Common myeloid progenitor, CD34-positive (primary cell): Measurements from ENCODE around the gene TBXA2R.
"Not testable (repeated sequence)": the region's sequence is repeated elsewhere in the genome, so short reads cannot be mapped to it uniquely, and the experiment has no call there.

Source experiments
- CTCF ChIA-PET: fragments of 350-600 bp; sonication (Branson Sonifier 250); formaldehyde crosslinking; loops from one replicate; lab custom pipeline; 2021; ENCODE audit warnings: antibody characterized with exemption; lab: Charles Lee
- POLR2A ChIA-PET: fragments of 350-600 bp; sonication (Branson Sonifier 250); formaldehyde crosslinking; loops from one replicate; lab custom pipeline; 2021; ENCODE audit warnings: antibody characterized with exemption; lab: Charles Lee
- DNase-seq, 3 donors: peaks; one replicate each; pipeline versions ENCODE4 v3.0.0 to v3.0.0-alpha.2; 2013
- H3K27ac ChIP-seq, 2 experiments: 1 replicate in 1 of 2; 2 replicates in 1 of 2; pipeline ENCODE4 v1.7.0; 2013; ENCODE audit warnings: inconsistent platforms in 2 of 2, low read length in 2 of 2, mild to moderate bottlenecking in 2 of 2, low read depth in 1 of 2, moderate library complexity in 1 of 2; ENCODE audit not compliant: severe bottlenecking in 2 of 2, insufficient read depth in 1 of 2, poor library complexity in 1 of 2
- H3K27me3 ChIP-seq, 5 experiments: replicated peaks in 2 of 5; 1 replicate in 3 of 5; 2 replicates in 2 of 5; pipeline versions ENCODE4 v1.6.1 to v1.7.0; 2013; ENCODE audit warnings: low read length in 4 of 5, mild to moderate bottlenecking in 2 of 5, moderate library complexity in 2 of 5, inconsistent platforms in 1 of 5; ENCODE audit not compliant: insufficient read depth in 5 of 5, control insufficient read depth in 4 of 5
- H3K36me3 ChIP-seq, 4 experiments: 1 replicate in 2 of 4; 2 replicates in 2 of 4; pipeline versions ENCODE4 v1.6.1 to v1.7.0; 2013; ENCODE audit warnings: low read length in 3 of 4, control low read depth in 1 of 4, mild to moderate bottlenecking in 1 of 4; ENCODE audit not compliant: control insufficient read depth in 4 of 4, insufficient read depth in 4 of 4
- H3K4me1 ChIP-seq, 4 experiments: 1 replicate in 3 of 4; 2 replicates in 1 of 4; pipeline versions ENCODE4 v1.6.1 to v1.7.1; 2013; ENCODE audit warnings: low read length in 3 of 4, mild to moderate bottlenecking in 3 of 4, control low read depth in 1 of 4, inconsistent platforms in 1 of 4, moderate library complexity in 1 of 4; ENCODE audit not compliant: control insufficient read depth in 4 of 4, insufficient read depth in 4 of 4; ENCODE audit errors: control extremely low read depth in 1 of 4
- H3K4me3 ChIP-seq, 7 experiments: 1 replicate in 4 of 7; 2 replicates in 3 of 7; pipeline versions ENCODE4 v1.5.1 to v1.7.0; 2013; ENCODE audit warnings: mild to moderate bottlenecking in 7 of 7, low read length in 6 of 7, moderate library complexity in 6 of 7, inconsistent platforms in 2 of 7, low read depth in 2 of 7, control low read depth in 1 of 7; ENCODE audit not compliant: insufficient read depth in 4 of 7, control insufficient read depth in 1 of 7; ENCODE audit errors: extremely low read depth in 1 of 7
- H3K9me3 ChIP-seq, 5 experiments: 1 replicate in 4 of 5; 2 replicates in 1 of 5; pipeline versions ENCODE4 v1.6.1 to v1.7.1; 2013; ENCODE audit warnings: low read length in 4 of 5, mild to moderate bottlenecking in 2 of 5, inconsistent platforms in 1 of 5, low read depth in 1 of 5, moderate library complexity in 1 of 5; ENCODE audit not compliant: control insufficient read depth in 4 of 5, insufficient read depth in 2 of 5; ENCODE audit errors: control extremely low read depth in 1 of 5
- WGBS: methylation state at CpG from one replicate; pipeline ENCODE4 v1.1.5; 2013; ENCODE audit not compliant: insufficient coverage; 5-methylcytosine and 5-hydroxymethylcytosine counted together

The TBXA2R gene

GRCh38 chr19:3586707-3587346 is 19.8 kb downstream of the TBXA2R start:
- Histone ChIP-seq H3K27me3 (no peaks in the 10 kb centered on the region), H3K4me1 (peaks cover 0 to 9% (median 8%) of the 10 kb centered on the region in 4 experiments), H3K27ac (no peak overlapping the region), H3K4me3 (no peak overlapping the region), H3K36me3 (no peaks in the 10 kb centered on the region), H3K9me3 (no peaks in the 10 kb centered on the region)
- POLR2A ChIA-PET, result no interaction called here
- CTCF ChIA-PET, result interaction anchor here (0.8 to 9.4 kb wide), 12 partner anchors 9 to 104 kb away, joined by 3 to 91 read pairs (median 3); no protein-coding TSS in a partner anchor
- 92% methylated on average over 28 of the region's 31 CpGs for WGBS
- DNase-seq, result no peak

DNA sequence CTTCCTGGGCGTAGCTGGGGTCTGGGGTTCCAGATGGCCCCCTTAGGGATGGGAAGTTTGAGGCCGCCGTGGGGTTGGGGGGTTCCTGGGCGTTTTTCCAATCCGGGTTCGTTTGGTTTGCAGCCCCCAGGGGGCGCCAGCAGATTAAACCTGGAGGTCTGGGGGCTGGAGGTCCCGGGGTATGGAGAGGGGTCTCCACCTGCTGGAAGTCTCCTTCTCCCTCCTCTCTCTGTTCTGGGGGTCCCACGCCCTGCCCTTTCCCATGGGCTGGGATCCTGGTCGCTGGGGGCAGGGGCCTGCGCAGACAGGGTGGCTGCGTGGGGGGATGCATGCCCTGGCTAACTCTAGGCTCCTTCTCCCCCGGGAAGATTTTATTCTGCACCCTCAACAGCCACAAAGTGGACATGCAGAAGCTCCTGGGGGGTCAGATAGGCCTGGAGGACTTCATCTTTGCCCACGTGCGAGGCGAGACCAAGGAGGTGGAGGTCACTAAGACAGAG is 20.5 kb downstream of the TBXA2R start:
- H3K4me3 ChIP-seq, result peak overlapping the region; percentile 44 to 74 (median 67)
- ChIA-PET POLR2A (no interaction called here), CTCF (interaction anchor here (0.9 to 9.4 kb wide), 15 partner anchors 9 to 104 kb away, joined by 3 to 91 read pairs (median 4); no protein-coding TSS in a partner anchor)

GRCh38 chr19:3585301-3586126 is 21.2 kb downstream of the TBXA2R start, which contains the start of gene GIPC3:
GIPC3 (plus strand) TSS chr19:3585478; CDS start chr19:3585598, 120 bp downstream.
- no peak within 1 kb of the TSS for H3K27ac ChIP-seq
- no peaks in the 10 kb centered on the region for H3K27me3 ChIP-seq
- WGBS, result 2% methylated on average over 45 of the region's 84 CpGs
- CTCF ChIA-PET, result interaction anchor here (0.6 to 9.4 kb wide), 16 partner anchors 9 to 86 kb away, joined by 3 to 91 read pairs (median 4); no protein-coding TSS in a partner anchor
- H3K4me1 ChIP-seq, result peaks cover 0 to 9% (median 8%) of the 10 kb centered on the region in 4 experiments
- DNase-seq, result no peak
- H3K36me3 ChIP-seq, result no peaks in the 10 kb centered on the region
- POLR2A ChIA-PET, result interaction anchor here (1.1 kb wide), 1 partner anchor 20 kb away, joined by 3 read pairs; no protein-coding TSS in a partner anchor
- H3K9me3 ChIP-seq, result no peaks in the 10 kb centered on the region
- H3K4me3 ChIP-seq, result peak within 1 kb of the TSS; percentile 44 to 74 (median 67)

More for the DNA sequence above, 20.5 kb downstream of the TBXA2R start:
- no peak overlapping the region for H3K27ac ChIP-seq
- H3K27me3 ChIP-seq, result no peaks in the 10 kb centered on the region
- H3K36me3 ChIP-seq, result no peaks in the 10 kb centered on the region
- peak in 2 of 3 donors; percentile 56 to 63 for DNase-seq
- H3K4me1 ChIP-seq, result peaks cover 0 to 9% (median 8%) of the 10 kb centered on the region in 4 experiments
- WGBS, result 7% methylated on average over 8 of the region's 16 CpGs
- no peaks in the 10 kb centered on the region for H3K9me3 ChIP-seq

- H3K4me3 ChIP-seq, result not testable (repeated sequence)
- CTCF ChIA-PET, result interaction anchor here (1.2 to 9.4 kb wide), 6 partner anchors 10 to 41 kb away, joined by 4 to 91 read pairs (median 6); no protein-coding TSS in a partner anchor
Observed at GRCh38 chr19:3584036-3584802, 22.5 kb downstream of the TBXA2R start.

DNA sequence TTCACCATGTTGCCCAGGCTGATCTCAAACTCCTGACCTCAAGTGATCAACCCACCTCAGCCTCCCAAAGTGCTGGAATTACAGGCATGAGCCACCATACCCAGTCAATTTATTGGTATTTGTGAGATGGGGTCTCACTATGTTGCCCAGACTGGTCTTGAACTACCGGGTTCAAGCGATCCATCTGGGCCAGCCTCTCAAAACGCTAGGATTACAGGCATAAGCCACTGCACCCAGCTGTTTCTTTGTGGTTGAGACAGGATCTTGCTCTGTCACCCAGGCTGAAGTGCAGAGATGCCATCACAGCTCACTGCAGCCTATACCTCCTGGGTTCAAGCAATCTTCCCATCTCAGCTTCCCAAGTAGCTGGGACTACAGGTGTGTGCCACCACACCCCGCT is 24.9 kb downstream of the TBXA2R start:
- ChIA-PET CTCF (interaction anchor here (1.8 to 1.9 kb wide), 2 partner anchors 9 to 22 kb away, joined by 5 to 8 read pairs; no protein-coding TSS in a partner anchor), POLR2A (interaction anchor here (0.6 kb wide), 1 partner anchor 28 kb away, joined by 3 read pairs; no protein-coding TSS in a partner anchor)

More at GRCh38 chr19:3584036-3584802, 22.5 kb downstream of the TBXA2R start:
- H3K27me3 ChIP-seq, H3K36me3 ChIP-seq, DNase-seq, H3K27ac ChIP-seq, H3K9me3 ChIP-seq: not testable (repeated sequence)
- WGBS, result 91% methylated on average over 10 of the region's 15 CpGs
- POLR2A ChIA-PET, result interaction anchor here (1.1 kb wide), 1 partner anchor 21 kb away, joined by 3 read pairs; no protein-coding TSS in a partner anchor
- H3K4me1 ChIP-seq, result peaks cover 0 to 12% (median 9%) of the 10 kb centered on the region in 4 experiments

GRCh38 chr19:3580156-3580934 is 26.3 kb downstream of the TBXA2R start:
- Histone ChIP-seq H3K4me3 (no peak overlapping the region), H3K4me1 (peaks cover 0 to 19% (median 5%) of the 10 kb centered on the region in 4 experiments), H3K36me3 (peaks cover 0 to 23% (median 9%) of the 10 kb centered on the region in 4 experiments), H3K27me3 (no peaks in the 10 kb centered on the region), H3K27ac (no peak overlapping the region), H3K9me3 (no peaks in the 10 kb centered on the region)
- 96% methylated on average over 8 of the region's 11 CpGs for WGBS
- ChIA-PET CTCF (no interaction called here), POLR2A (no interaction called here)
- DNase-seq, result no peak

More for the DNA sequence above, 24.9 kb downstream of the TBXA2R start:
- DNase-seq, H3K4me3 ChIP-seq, H3K9me3 ChIP-seq, H3K27me3 ChIP-seq, H3K27ac ChIP-seq: not testable (repeated sequence)
- WGBS, result 90% methylated on average over 4 of the region's 4 CpGs
- H3K4me1 ChIP-seq, result peaks cover 0 to 14% (median 9%) of the 10 kb centered on the region in 4 experiments
- peaks cover 0 to 12% (median 2%) of the 10 kb centered on the region in 4 experiments for H3K36me3 ChIP-seq
